GM10248 (cell line): ENCODE data around the gene NGF.
A peak's percentile ranks its signal among the peaks of the same experiment; 100 is the strongest.

Source experiments
- CTCF ChIA-PET: fragments of 300-600 bp; sonication (Branson Sonifier 250); formaldehyde crosslinking; extraction: SDS; loops from one replicate; lab custom pipeline; 2021; ENCODE audit warnings: antibody characterized with exemption; lab: Yijun Ruan, JAX
- POLR2A ChIA-PET: fragments of 350-650 bp; sonication (Branson Sonifier 250); formaldehyde crosslinking; extraction: SDS; loops from one replicate; lab custom pipeline; 2020; ENCODE audit warnings: antibody characterized with exemption; lab: Yijun Ruan, JAX
- DNase-seq: peaks from one replicate; pipeline ENCODE4 v3.0.0; 2012; ENCODE audit errors: extremely low spot score
- CTCF ChIP-seq: IDR thresholded peaks from 2 replicates; pipeline ENCODE4 v1.5.1; 2012; ENCODE audit warnings: mild to moderate bottlenecking, low read depth; ENCODE audit errors: extremely low read depth, missing control alignments, control extremely low read depth

NGF gene

DNA sequence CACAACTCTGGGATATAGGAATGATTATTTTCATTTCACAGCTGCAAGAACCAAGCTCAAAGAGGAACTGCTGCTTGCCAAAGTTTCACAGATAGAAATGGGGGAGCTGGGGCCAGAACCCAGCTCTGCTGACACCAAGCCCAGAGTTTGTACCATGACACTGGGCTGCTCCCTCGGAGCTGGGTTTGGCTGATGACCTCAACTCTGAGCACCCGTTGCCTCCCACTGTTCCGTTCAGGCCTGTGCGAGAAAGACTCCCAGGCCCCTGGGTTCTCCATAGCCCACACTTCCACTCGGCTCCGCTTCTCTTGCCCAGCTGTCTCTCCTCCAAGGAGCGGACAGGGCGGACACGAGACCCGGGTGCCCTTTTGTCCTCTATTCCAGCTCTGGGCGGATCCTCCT is 55.2 kb downstream of the NGF start:
- POLR2A ChIA-PET: no interaction called here
- DNase-seq: no peak
- CTCF ChIA-PET: no interaction called here
- TF ChIP-seq CTCF: no peak

DNA sequence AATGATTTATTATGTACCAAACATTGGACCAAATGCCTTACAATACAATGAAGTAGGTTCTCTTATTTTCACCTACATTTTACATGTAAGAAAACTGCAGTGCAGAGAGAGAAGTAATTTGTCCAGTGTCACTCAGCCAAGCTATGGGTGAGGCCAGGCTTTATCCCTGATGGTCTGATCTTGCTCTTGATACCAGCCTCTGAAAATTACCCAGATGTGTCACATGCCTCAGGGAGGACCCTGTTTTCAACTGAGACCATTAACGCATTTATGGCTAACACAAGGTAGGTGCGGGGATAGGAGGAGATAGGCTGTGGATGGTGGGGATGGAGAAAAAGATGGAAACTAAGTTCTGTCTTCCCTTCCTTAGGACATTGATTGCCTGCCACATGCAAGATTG is 56.9 kb downstream of the NGF start:
- ChIA-PET CTCF (interaction anchor here (1.2 to 1.3 kb wide), 2 partner anchors 9 to 15 kb away, joined by 4 to 5 read pairs; no protein-coding TSS in a partner anchor), POLR2A (no interaction called here)
- no peak for TF ChIP-seq CTCF
- DNase-seq: no peak

- TF ChIP-seq CTCF: no peak
- CTCF ChIA-PET: no interaction called here
- POLR2A ChIA-PET: no interaction called here
- no peak for DNase-seq
These were observed 58.0 kb downstream of the NGF start for GRCh38 chr1:115280064-115280463.

GRCh38 chr1:115278211-115278610 is 59.8 kb downstream of the NGF start:
- no peak for DNase-seq
- CTCF ChIA-PET: no interaction called here
- TF ChIP-seq CTCF: no peak
- POLR2A ChIA-PET: no interaction called here

GRCh38 chr1:115277276-115277675 is 60.8 kb downstream of the NGF start:
- ChIA-PET CTCF (no interaction called here), POLR2A (no interaction called here)
- no peak for TF ChIP-seq CTCF
- DNase-seq: no peak

DNA sequence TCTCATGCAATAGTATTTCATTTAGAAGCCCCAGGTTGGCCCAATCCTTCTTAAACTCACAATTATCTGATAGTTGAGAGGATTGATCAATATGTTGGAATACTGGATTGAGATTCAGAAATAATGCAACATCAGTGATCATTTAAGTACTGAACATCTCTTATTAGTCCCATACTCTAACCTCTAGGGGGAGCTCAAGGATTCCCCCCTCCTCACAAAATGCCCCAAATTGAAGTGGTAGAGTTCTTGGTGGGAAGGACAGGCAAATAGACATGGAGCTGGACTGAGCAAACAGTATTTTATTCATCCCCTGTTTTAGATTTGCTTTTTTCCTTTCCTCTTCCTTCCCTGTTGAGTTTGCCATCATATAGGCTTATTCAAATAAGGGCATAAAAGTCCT is 62.8 kb downstream of the NGF start:
- TF ChIP-seq CTCF: peak; percentile 36
- DNase-seq: no peak
- POLR2A ChIA-PET: no interaction called here
- CTCF ChIA-PET: interaction anchor here (0.7 to 2.0 kb wide), 13 partner anchors 9 to 320 kb away, joined by 3 to 7 read pairs (median 3); no protein-coding TSS in a partner anchor
